Lung (tissue), 12 donors: ENCODE data around the gene TBX3. TPM values are rescaled to one million over a fixed set of nuclear protein-coding genes. Genes with fewer than 3 reads are reported as not detected.

ENCODE experiments used
- ATAC-seq: fragments of 200-7000 bp; cut with Tn5 transposase; one replicate; pipeline ENCODE4 v1.9.1; 2020; ENCODE audit warnings: moderate number of reproducible peaks; ENCODE audit not compliant: insufficient read depth, low FRiP score
- DNase-seq, 3 donors: peaks; one replicate each; pipeline ENCODE4 v3.0.0-alpha.2; 2013 to 2017
- H3K27ac ChIP-seq, 2 donors: one replicate each; pipeline ENCODE4 v1.5.1; 2013; ENCODE audit warnings: mild to moderate bottlenecking in 2 of 2, moderate library complexity in 2 of 2, control low read depth in 1 of 2, inconsistent platforms in 1 of 2, low read depth in 1 of 2, low read length in 1 of 2
- H3K27me3 ChIP-seq, 3 donors: one replicate each; pipeline ENCODE4 v1.5.1; 2013; ENCODE audit warnings: low read length in 2 of 3; ENCODE audit not compliant: control insufficient read depth in 3 of 3, insufficient read depth in 3 of 3
- H3K36me3 ChIP-seq, 4 donors: one replicate each; pipeline ENCODE4 v1.5.1; 2013; ENCODE audit warnings: low read length in 4 of 4, mild to moderate bottlenecking in 1 of 4, moderate library complexity in 1 of 4; ENCODE audit not compliant: control insufficient read depth in 4 of 4, insufficient read depth in 4 of 4
- H3K4me1 ChIP-seq, 5 donors: one replicate each; pipeline ENCODE4 v1.5.1; 2013; ENCODE audit warnings: low read length in 5 of 5, mild to moderate bottlenecking in 2 of 5, moderate library complexity in 1 of 5; ENCODE audit not compliant: control insufficient read depth in 5 of 5, insufficient read depth in 5 of 5
- H3K4me3 ChIP-seq: one replicate; pipeline ENCODE4 v1.5.1; 2013; ENCODE audit warnings: mild to moderate bottlenecking, control low read depth, moderate library complexity
- H3K9ac ChIP-seq, 2 donors: one replicate each; pipeline ENCODE4 v1.5.1; 2013; ENCODE audit warnings: low read length in 2 of 2, control low read depth in 1 of 2; ENCODE audit not compliant: insufficient read depth in 1 of 2
- H3K9me3 ChIP-seq, 4 donors: one replicate each; pipeline ENCODE4 v1.5.1; 2013; ENCODE audit warnings: low read length in 3 of 4, mild to moderate bottlenecking in 1 of 4, moderate library complexity in 1 of 4; ENCODE audit not compliant: control insufficient read depth in 4 of 4, insufficient read depth in 3 of 4
- CTCF ChIP-seq: IDR thresholded peaks from 2 replicates; pipeline ENCODE4 v1.5.1; 2012; ENCODE audit warnings: mild to moderate bottlenecking; ENCODE audit errors: control extremely low read depth, extremely low read depth
- WGBS, 2 donors: extraction: QIAGEN DNeasy Blood & Tissue Kit; methylation state at CpG; one replicate each; pipeline ENCODE4 v1.1.7; 2013; 5-methylcytosine and 5-hydroxymethylcytosine counted together
- polyA plus RNA-seq, 2 donors: library from polyadenylated mRNA; stranded (reverse); fragments of 200-250 nt; gene quantifications; one replicate each; pipeline ENCODE4 v1.2.1, GENCODE V29; 2013
- total RNA-seq, 2 donors: library from RNA; depleted of rRNA in 1 of 2; stranded (reverse); fragments of >200 nt in 1 of 2; gene quantifications; one replicate each; pipeline ENCODE4 v1.2.1, GENCODE V29; 2014 to 2021
- donor health status: control.
- donor health status: control.
- donor health status: Bipolar disorder and iron deficiency.
- donor health status: healthy.
- donor health status: DM: yes; HTN: yes; CAD: no.

Gene TBX3
- total and polyA plus RNA-seq, 4 donors, result 19.3 to 126 (median 39.6) TPM

DNA sequence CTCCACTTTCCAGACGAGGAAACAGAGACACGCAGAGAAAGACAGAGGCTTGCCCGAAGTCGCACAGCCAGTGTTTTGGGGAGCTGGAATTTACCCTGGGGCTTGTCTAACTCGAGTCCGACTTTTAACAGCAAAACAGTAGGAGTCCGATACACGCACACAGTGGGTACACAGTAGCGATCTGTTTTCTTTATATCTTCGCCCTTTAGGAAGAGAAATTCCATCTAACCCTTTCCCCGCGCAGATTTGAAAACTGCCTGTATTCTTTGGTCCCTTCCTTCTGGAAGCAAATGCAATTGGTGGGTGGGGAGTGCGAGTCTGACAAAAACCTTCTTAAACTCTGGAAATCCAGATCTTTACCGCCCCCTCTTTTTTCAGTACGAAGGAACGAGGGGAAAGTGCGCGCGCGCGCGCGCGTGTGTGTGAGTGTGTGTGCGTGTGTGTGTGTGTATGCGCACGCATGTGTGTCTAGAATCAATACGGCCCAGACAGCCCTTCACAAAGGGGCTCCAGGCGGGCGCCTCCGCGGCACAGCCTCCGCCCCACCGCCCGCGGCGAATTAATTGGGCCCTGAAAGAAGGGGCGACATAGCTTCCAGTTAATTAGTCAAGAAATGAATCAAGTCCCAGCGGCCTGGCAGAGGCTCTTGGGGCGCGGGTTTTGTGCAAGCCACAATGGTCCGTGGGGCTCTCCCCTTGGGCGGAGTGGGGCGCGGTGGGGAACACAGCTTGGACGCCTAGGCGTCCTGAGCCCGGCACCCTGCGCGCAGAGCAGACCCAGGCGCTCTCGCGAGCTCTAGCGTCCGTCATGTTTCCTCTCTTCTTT is 14.0 kb upstream of the TBX3 start:
- 5 to 9% methylated on average over 55 of the region's 55 CpGs for WGBS, 2 donors
- Histone ChIP-seq H3K4me3 (no peak overlapping the region), H3K9me3 (peaks cover 0 to 3% (median 0%) of the 10 kb centered on the region in 4 donors), H3K9ac (peak overlapping the region in 1 of 2 donors; percentile 48), H3K4me1 (peaks cover 0 to 33% (median 4%) of the 10 kb centered on the region in 5 donors), H3K27me3 (peaks cover 0 to 86% (median 42%) of the 10 kb centered on the region in 3 donors), H3K27ac (no peak overlapping the region), H3K36me3 (no peaks in the 10 kb centered on the region)
- TF ChIP-seq CTCF, result no peak
- DNase-seq (peak; percentile 80 to 87 (median 81)), ATAC-seq (no peak)

DNA sequence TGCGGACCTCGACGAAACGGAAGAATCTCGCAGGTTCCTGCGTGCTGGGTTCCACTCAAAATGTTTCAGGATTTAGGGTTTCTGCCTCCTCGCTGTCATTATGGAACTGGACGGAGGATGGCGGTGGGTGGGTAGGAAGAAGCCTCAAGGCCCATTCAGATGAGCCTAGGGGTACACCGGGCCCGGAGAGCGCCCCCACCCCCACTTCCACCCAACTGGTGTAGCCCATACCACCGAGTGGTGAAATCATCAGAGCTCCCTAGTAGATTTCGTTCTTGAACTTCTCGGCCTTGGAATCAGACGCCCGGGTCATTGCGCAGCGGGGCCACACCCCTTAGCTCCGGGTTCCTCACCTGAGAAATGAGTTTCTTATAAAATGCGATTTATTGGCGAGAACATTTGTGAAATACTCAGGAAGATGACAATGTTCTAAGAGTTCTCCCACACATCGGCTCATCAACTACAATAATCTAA is 13.3 kb upstream of the TBX3 start:
- H3K4me3 ChIP-seq, result no peak overlapping the region
- no peak for TF ChIP-seq CTCF
- peaks cover 0 to 31% (median 4%) of the 10 kb centered on the region in 5 donors for H3K4me1 ChIP-seq
- 14 to 28% methylated on average over 23 of the region's 23 CpGs for WGBS, 2 donors
- H3K9ac ChIP-seq, result no peak overlapping the region
- H3K36me3 ChIP-seq, result no peaks in the 10 kb centered on the region
- DNase-seq (peak in 1 of 3 donors; percentile 41), ATAC-seq (no peak)
- peaks cover 0 to 3% (median 0%) of the 10 kb centered on the region in 4 donors for H3K9me3 ChIP-seq
- no peak overlapping the region for H3K27ac ChIP-seq
- H3K27me3 ChIP-seq, result peaks cover 0 to 90% (median 42%) of the 10 kb centered on the region in 3 donors

DNA sequence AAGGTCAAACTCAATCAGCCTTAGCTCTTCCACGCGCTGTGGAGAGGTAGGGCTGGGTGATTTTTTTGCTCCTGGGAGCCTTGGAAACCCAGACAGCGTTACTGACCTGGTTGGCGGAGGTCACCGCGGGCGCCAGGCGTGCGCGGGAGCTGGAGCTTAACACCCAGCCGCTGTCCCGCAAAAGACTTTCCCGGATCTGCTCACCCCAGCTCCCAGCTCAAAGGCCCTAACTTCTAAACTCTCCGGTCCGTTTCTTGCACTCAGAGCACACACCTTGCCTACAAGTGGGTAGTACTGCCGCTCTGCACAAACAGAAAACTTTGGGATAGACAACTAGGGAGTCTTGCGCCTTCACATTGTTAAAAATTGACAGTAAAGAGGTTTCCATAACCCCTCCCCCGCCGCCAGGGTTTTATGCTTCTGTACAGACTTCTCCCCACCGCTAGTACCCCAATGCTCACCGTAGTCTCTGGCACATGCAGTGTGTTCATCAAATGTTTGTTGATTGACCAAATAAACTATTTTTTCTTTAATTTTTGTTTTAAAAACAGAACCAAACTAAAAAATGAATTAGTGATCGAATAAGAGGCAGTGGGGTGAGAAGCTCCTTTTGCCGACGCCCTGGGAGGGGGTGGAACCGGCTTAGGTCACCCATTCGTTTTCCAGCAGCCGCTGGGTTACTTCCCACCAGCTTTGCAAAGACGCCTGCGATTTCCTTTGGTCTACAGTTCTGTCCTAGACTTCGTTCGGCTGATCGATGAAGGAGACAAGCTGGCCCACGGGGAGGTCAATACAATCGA is 12.7 kb upstream of the TBX3 start:
- no peak overlapping the region for H3K9ac ChIP-seq
- no peak for TF ChIP-seq CTCF
- H3K27me3 ChIP-seq, result peaks cover 0 to 91% (median 38%) of the 10 kb centered on the region in 3 donors
- no peaks in the 10 kb centered on the region for H3K36me3 ChIP-seq
- 29 to 41% methylated on average over 34 of the region's 34 CpGs for WGBS, 2 donors
- DNase-seq (peak in 1 of 3 donors; percentile 4), ATAC-seq (no peak)
- H3K4me3 ChIP-seq, result no peak overlapping the region
- no peak overlapping the region for H3K27ac ChIP-seq
- peaks cover 0 to 3% (median 0%) of the 10 kb centered on the region in 4 donors for H3K9me3 ChIP-seq
- H3K4me1 ChIP-seq, result peaks cover 0 to 37% (median 4%) of the 10 kb centered on the region in 5 donors
